ENCODE results near the gene SRD5A2. TPM values are rescaled to one million over a fixed set of nuclear protein-coding genes. Genes with fewer than 3 reads are reported as not detected.
"Not testable (repeated sequence)": the region's sequence is repeated elsewhere in the genome, so short reads cannot be mapped to it uniquely, and the experiment has no call there.

Gene SRD5A2
- total RNA-seq, 5 donors from 2014 or later (not counting 1 experiment from before 2014, with no cell fraction given), result not detected

GRCh38 chr2:31515586-31515985 lies 65.2 kb downstream of the SRD5A2 start:
- CTCF ChIA-PET, result no interaction called here
- H3K36me3 ChIP-seq (ENCODE audit: control insufficient read depth in 2 of 2, extremely low read depth in 1 of 2, insufficient read depth in 1 of 2, low read length in 1 of 2), result no peaks in the 10 kb centered on the region

DNA sequence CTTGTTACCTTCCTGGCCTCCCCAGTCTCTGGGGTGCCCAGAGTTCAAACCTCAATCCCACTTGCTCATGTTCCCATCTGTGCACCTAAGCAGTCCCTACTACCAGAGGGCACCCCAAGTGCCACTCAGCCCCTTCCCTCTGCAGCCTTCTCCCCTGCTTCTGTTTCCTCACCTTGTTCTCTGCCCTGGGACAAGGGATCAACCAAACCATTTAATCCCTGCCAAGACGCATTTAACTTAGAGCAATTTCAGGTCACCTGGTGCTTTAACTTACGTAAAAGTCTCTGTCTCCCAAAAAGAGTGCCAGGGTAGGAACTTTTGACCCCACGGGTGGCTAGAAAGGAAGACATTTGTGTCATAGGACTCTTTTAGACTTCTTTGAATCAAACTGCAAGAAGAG lies 67.2 kb downstream of the SRD5A2 start:
- Histone ChIP-seq H3K27ac (ENCODE audit: low read length) (no peak overlapping the region), H3K9me3 (no peaks in the 10 kb centered on the region), H3K4me3 (ENCODE audit: control insufficient read depth in 1 of 2, extremely low read depth in 1 of 2, low read length in 1 of 2) (no peak overlapping the region), H3K36me3 (ENCODE audit: control insufficient read depth in 2 of 2, extremely low read depth in 1 of 2, insufficient read depth in 1 of 2, low read length in 1 of 2) (no peaks in the 10 kb centered on the region), H3K27me3 (replicated peaks in 1 of 2; ENCODE audit: control insufficient read depth in 2 of 2, extremely low read depth in 1 of 2, insufficient read depth in 2 of 2, low read length in 1 of 2) (peaks cover 0 to 3% of the 10 kb centered on the region in 2 experiments), H3K4me1 (ENCODE audit: control insufficient read depth in 1 of 2, extremely low read depth in 1 of 2, insufficient read depth in 2 of 2, low read length in 2 of 2) (no peaks in the 10 kb centered on the region)
- ATAC-seq (replicated peaks in 1 of 4) (no peak), DNase-seq (no peak)
- H3K27ac Mint-ChIP-seq, result no peak overlapping the region
- H3K36me3 Mint-ChIP-seq, result no peaks in the 10 kb centered on the region
- CTCF ChIA-PET, result no interaction called here
- peaks cover 16 to 23% of the 10 kb centered on the region in 2 donors for H3K27me3 Mint-ChIP-seq
- WGBS (ENCODE audit: insufficient coverage), result 80% methylated on average over 1 of the region's 3 CpGs
- H3K9me3 Mint-ChIP-seq, result no peaks in the 10 kb centered on the region
- no peak overlapping the region for H3K4me3 Mint-ChIP-seq
- POLR2A ChIA-PET, result no interaction called here
- no peaks in the 10 kb centered on the region for H3K4me1 Mint-ChIP-seq

More at GRCh38 chr2:31515586-31515985, 65.2 kb downstream of the SRD5A2 start:
- Mint-ChIP-seq H3K27ac (no peak overlapping the region), H3K27me3 (peaks cover 12 to 22% of the 10 kb centered on the region in 2 donors), H3K9me3 (no peaks in the 10 kb centered on the region), H3K4me3 (no peak overlapping the region), H3K4me1 (no peaks in the 10 kb centered on the region), H3K36me3 (no peaks in the 10 kb centered on the region)
- Histone ChIP-seq H3K4me3 (ENCODE audit: control insufficient read depth in 1 of 2, extremely low read depth in 1 of 2, low read length in 1 of 2) (no peak overlapping the region), H3K4me1 (ENCODE audit: control insufficient read depth in 1 of 2, extremely low read depth in 1 of 2, insufficient read depth in 2 of 2, low read length in 2 of 2) (no peaks in the 10 kb centered on the region), H3K9me3 (no peaks in the 10 kb centered on the region), H3K27me3 (replicated peaks in 1 of 2; ENCODE audit: control insufficient read depth in 2 of 2, extremely low read depth in 1 of 2, insufficient read depth in 2 of 2, low read length in 1 of 2) (peaks cover 0 to 3% of the 10 kb centered on the region in 2 experiments), H3K27ac (ENCODE audit: low read length) (no peak overlapping the region)
- DNase-seq (no peak), ATAC-seq (replicated peaks in 1 of 4) (no peak)
- POLR2A ChIA-PET, result no interaction called here
- WGBS (ENCODE audit: insufficient coverage), result 80% methylated on average over 4 of the region's 5 CpGs

DNA sequence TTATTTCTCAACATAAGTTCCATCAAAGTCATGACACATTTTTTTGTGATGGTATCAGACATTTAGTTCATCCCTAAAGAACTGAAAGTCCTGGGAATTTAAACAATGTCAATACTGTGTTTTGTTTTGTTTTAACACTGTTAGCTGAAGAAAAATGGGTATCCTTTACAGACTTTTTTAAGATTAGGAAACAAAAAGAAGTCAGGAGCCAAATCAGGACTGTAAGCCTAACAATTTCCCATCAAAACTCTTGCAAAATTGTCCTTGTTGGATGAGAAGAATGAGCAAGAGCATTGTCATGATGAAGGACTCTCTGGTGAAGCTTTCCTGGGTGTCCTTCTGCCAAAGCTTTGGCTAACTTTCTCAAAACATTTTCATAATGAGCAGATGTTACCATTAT lies 69.4 kb downstream of the SRD5A2 start:
- POLR2A ChIA-PET, result no interaction called here
- no peak overlapping the region for H3K4me3 Mint-ChIP-seq
- no peaks in the 10 kb centered on the region for H3K4me1 Mint-ChIP-seq
- no peaks in the 10 kb centered on the region for H3K9me3 Mint-ChIP-seq
- CTCF ChIA-PET, result no interaction called here
- no peaks in the 10 kb centered on the region for H3K36me3 Mint-ChIP-seq
- H3K4me1 ChIP-seq (ENCODE audit: control insufficient read depth in 1 of 2, extremely low read depth in 1 of 2, insufficient read depth in 2 of 2, low read length in 2 of 2), result no peaks in the 10 kb centered on the region
- no peak overlapping the region for H3K4me3 ChIP-seq (ENCODE audit: control insufficient read depth in 1 of 2, extremely low read depth in 1 of 2, low read length in 1 of 2)
- H3K27ac ChIP-seq (ENCODE audit: low read length), result no peak overlapping the region
- DNase-seq (no peak), ATAC-seq (replicated peaks in 1 of 4) (no peak)
- H3K27me3 Mint-ChIP-seq, result peaks cover 12 to 19% of the 10 kb centered on the region in 2 donors
- no peak overlapping the region for H3K27ac Mint-ChIP-seq
- no peaks in the 10 kb centered on the region for H3K36me3 ChIP-seq (ENCODE audit: control insufficient read depth in 2 of 2, extremely low read depth in 1 of 2, insufficient read depth in 1 of 2, low read length in 1 of 2)
- no peaks in the 10 kb centered on the region for H3K9me3 ChIP-seq
- no peaks in the 10 kb centered on the region for H3K27me3 ChIP-seq (replicated peaks in 1 of 2; ENCODE audit: control insufficient read depth in 2 of 2, extremely low read depth in 1 of 2, insufficient read depth in 2 of 2, low read length in 1 of 2)

DNA sequence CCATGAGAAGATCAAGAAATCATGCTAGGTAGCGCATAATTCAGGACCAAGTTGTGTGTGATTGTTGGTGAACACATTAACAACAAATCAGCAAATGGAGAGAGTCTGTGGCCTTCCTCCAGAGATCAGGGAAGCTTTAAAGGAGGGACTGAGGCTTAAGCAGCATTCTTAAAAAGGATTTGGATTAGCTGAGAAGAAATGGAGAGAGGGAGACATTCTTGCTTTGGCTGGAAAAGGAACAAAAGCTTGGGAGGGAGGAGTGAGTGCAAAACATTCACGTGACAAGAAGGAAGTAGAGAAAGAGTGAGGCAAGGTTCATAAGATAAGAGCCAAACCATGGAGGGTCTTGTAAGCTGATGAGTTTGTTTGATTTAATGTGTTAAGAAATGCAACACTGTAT lies 75.6 kb downstream of the SRD5A2 start:
- H3K4me1 ChIP-seq (ENCODE audit: control insufficient read depth in 1 of 2, extremely low read depth in 1 of 2, insufficient read depth in 2 of 2, low read length in 2 of 2), result no peaks in the 10 kb centered on the region
- no peaks in the 10 kb centered on the region for H3K9me3 ChIP-seq
- ChIA-PET CTCF (no interaction called here), POLR2A (no interaction called here)
- Mint-ChIP-seq H3K27ac (peak overlapping the region in 1 of 2 donors; percentile 10), H3K4me3 (no peak overlapping the region), H3K27me3 (peaks cover 22 to 24% of the 10 kb centered on the region in 2 donors), H3K9me3 (no peaks in the 10 kb centered on the region), H3K36me3 (no peaks in the 10 kb centered on the region), H3K4me1 (no peaks in the 10 kb centered on the region)
- H3K36me3 ChIP-seq (ENCODE audit: control insufficient read depth in 2 of 2, extremely low read depth in 1 of 2, insufficient read depth in 1 of 2, low read length in 1 of 2), result no peaks in the 10 kb centered on the region
- no peak for ATAC-seq (replicated peaks in 1 of 4)
- H3K27ac ChIP-seq (ENCODE audit: low read length), result no peak overlapping the region
- WGBS (ENCODE audit: insufficient coverage), result 65% methylated on average over 2 of the region's 2 CpGs
- H3K27me3 ChIP-seq (replicated peaks in 1 of 2; ENCODE audit: control insufficient read depth in 2 of 2, extremely low read depth in 1 of 2, insufficient read depth in 2 of 2, low read length in 1 of 2), result no peaks in the 10 kb centered on the region
- no peak for DNase-seq
- no peak overlapping the region for H3K4me3 ChIP-seq (ENCODE audit: control insufficient read depth in 1 of 2, extremely low read depth in 1 of 2, low read length in 1 of 2)

GRCh38 chr2:31504311-31504710 lies 76.4 kb downstream of the SRD5A2 start:
- H3K27me3 ChIP-seq (replicated peaks in 1 of 2; ENCODE audit: control insufficient read depth in 2 of 2, extremely low read depth in 1 of 2, insufficient read depth in 2 of 2, low read length in 1 of 2), result no peaks in the 10 kb centered on the region
- CTCF ChIA-PET, result no interaction called here
- DNase-seq (no peak), ATAC-seq (replicated peaks in 1 of 4) (no peak)
- no peaks in the 10 kb centered on the region for H3K4me1 ChIP-seq (ENCODE audit: control insufficient read depth in 1 of 2, extremely low read depth in 1 of 2, insufficient read depth in 2 of 2, low read length in 2 of 2)
- Mint-ChIP-seq H3K9me3 (no peaks in the 10 kb centered on the region), H3K36me3 (no peaks in the 10 kb centered on the region), H3K27ac (no peak overlapping the region), H3K27me3 (peaks cover 19 to 24% of the 10 kb centered on the region in 2 donors), H3K4me3 (no peak overlapping the region), H3K4me1 (no peaks in the 10 kb centered on the region)
- H3K9me3 ChIP-seq, result no peaks in the 10 kb centered on the region
- no peak overlapping the region for H3K4me3 ChIP-seq (ENCODE audit: control insufficient read depth in 1 of 2, extremely low read depth in 1 of 2, low read length in 1 of 2)
- POLR2A ChIA-PET, result no interaction called here
- H3K27ac ChIP-seq (ENCODE audit: low read length), result no peak overlapping the region
- no peaks in the 10 kb centered on the region for H3K36me3 ChIP-seq (ENCODE audit: control insufficient read depth in 2 of 2, extremely low read depth in 1 of 2, insufficient read depth in 1 of 2, low read length in 1 of 2)
- WGBS (ENCODE audit: insufficient coverage), result no CpG with 5 or more reads among the region's 2 CpGs

DNA sequence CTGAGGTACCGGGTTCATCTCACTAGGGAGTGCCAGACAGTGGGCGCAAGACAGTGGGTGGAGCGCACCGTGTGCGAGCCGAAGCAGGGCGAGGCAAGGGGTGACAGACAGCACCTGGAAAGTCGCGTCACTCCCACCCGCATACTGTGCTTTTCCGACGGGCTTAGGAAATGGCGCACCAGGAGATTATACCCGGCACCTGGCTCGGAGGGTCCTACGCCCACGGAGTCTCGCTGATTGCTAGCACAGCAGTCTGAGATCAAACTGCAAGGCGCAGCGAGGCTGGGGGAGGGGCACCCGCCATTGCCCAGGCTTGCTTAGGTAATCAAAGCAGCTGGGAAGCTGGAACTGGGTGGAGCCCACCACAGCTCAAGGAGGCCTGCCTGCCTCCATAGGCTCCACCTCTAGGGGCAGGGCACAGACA lies 84.3 kb downstream of the SRD5A2 start:
- H3K36me3 Mint-ChIP-seq; H3K9me3 Mint-ChIP-seq; H3K4me1 ChIP-seq (ENCODE audit: control insufficient read depth in 1 of 2, extremely low read depth in 1 of 2, insufficient read depth in 2 of 2, low read length in 2 of 2); H3K4me1 Mint-ChIP-seq; CTCF ChIA-PET; DNase-seq; H3K27ac Mint-ChIP-seq; H3K36me3 ChIP-seq (ENCODE audit: control insufficient read depth in 2 of 2, extremely low read depth in 1 of 2, insufficient read depth in 1 of 2, low read length in 1 of 2); H3K4me3 ChIP-seq (ENCODE audit: control insufficient read depth in 1 of 2, extremely low read depth in 1 of 2, low read length in 1 of 2); ATAC-seq (replicated peaks in 1 of 4); H3K27ac ChIP-seq (ENCODE audit: low read length); H3K9me3 ChIP-seq; POLR2A ChIA-PET; H3K27me3 ChIP-seq (replicated peaks in 1 of 2; ENCODE audit: control insufficient read depth in 2 of 2, extremely low read depth in 1 of 2, insufficient read depth in 2 of 2, low read length in 1 of 2): not testable (repeated sequence)
- Mint-ChIP-seq H3K4me3 (peak overlapping the region in 1 of 3 donors; percentile 39), H3K27me3 (peaks cover 12 to 19% of the 10 kb centered on the region in 2 donors)
- WGBS (ENCODE audit: insufficient coverage), result 91% methylated on average over 19 of the region's 21 CpGs

DNA sequence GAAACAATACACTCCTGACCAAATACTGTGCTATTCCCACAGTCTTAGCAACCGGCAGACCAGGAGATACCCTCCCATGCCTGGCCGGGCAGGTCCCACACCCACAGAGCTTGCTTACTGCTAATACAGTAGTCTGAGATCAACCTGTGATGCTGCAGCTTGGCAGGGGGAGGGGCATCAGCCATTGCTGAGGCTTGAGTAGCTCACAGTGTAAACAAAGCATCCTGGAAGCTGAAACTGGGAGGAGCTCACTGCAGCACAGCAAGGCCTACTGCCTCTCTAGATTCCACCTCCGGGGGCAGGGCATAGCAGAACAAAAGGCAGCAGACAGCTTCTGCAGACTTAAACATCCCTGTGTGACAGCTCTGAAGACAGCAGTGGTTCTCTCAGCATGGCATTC lies 91.4 kb downstream of the SRD5A2 start:
- H3K9me3 ChIP-seq; H3K4me3 ChIP-seq (ENCODE audit: control insufficient read depth in 1 of 2, extremely low read depth in 1 of 2, low read length in 1 of 2); H3K27ac ChIP-seq (ENCODE audit: low read length); H3K27ac Mint-ChIP-seq; H3K4me1 ChIP-seq (ENCODE audit: control insufficient read depth in 1 of 2, extremely low read depth in 1 of 2, insufficient read depth in 2 of 2, low read length in 2 of 2); ATAC-seq (replicated peaks in 1 of 4); DNase-seq; CTCF ChIA-PET; H3K36me3 ChIP-seq (ENCODE audit: control insufficient read depth in 2 of 2, extremely low read depth in 1 of 2, insufficient read depth in 1 of 2, low read length in 1 of 2); POLR2A ChIA-PET; H3K9me3 Mint-ChIP-seq; H3K36me3 Mint-ChIP-seq; H3K4me3 Mint-ChIP-seq; H3K4me1 Mint-ChIP-seq: not testable (repeated sequence)
- peaks cover 45 to 47% of the 10 kb centered on the region in 2 donors for H3K27me3 Mint-ChIP-seq
- 50% methylated on average over 1 of the region's 3 CpGs for WGBS (ENCODE audit: insufficient coverage)
- H3K27me3 ChIP-seq (replicated peaks in 1 of 2; ENCODE audit: control insufficient read depth in 2 of 2, extremely low read depth in 1 of 2, insufficient read depth in 2 of 2, low read length in 1 of 2), result peaks cover 0 to 27% of the 10 kb centered on the region in 2 experiments

All from T-cell (primary cell).